Heart right ventricle (tissue), 16 donors: ENCODE results near the gene FCER2. TPM values are rescaled to one million over a fixed set of nuclear protein-coding genes. Genes with fewer than 3 reads are reported as not detected.

Experiments used
- ATAC-seq, 8 donors: fragments of 200-7000 bp; cut with Tn5 transposase; one replicate each; pipeline ENCODE4 v1.9.1; 2020; ENCODE audit warnings: mild to moderate bottlenecking in 8 of 8, moderate library complexity in 8 of 8, moderate number of reproducible peaks in 1 of 8
- DNase-seq, 2 donors: peaks; one replicate each; pipeline ENCODE4 v3.0.0-alpha.2; 2020
- H3K27ac ChIP-seq, 10 donors: fragments of 200-600 bp; sonication (generic) in 2 of 10; one replicate each; pipeline versions ENCODE4 v1.5.0 to v1.8.0; 2020 to 2022; ENCODE audit warnings: mild to moderate bottlenecking in 3 of 10
- H3K27me3 ChIP-seq, 7 donors: fragments of 200-600 bp; one replicate each; pipeline ENCODE4 v1.8.0; 2021 to 2022; ENCODE audit warnings: mild to moderate bottlenecking in 2 of 7
- H3K36me3 ChIP-seq, 9 donors: fragments of 200-600 bp; sonication (generic) in 1 of 9; one replicate each; pipeline versions ENCODE4 v1.5.0 to v1.8.0; 2020 to 2022; ENCODE audit warnings: mild to moderate bottlenecking in 2 of 9
- H3K4me1 ChIP-seq, 9 donors: fragments of 200-600 bp; sonication (generic) in 1 of 9; one replicate each; pipeline versions ENCODE4 v1.5.0 to v1.8.0; 2020 to 2022; ENCODE audit warnings: mild to moderate bottlenecking in 4 of 9
- H3K4me3 ChIP-seq, 10 donors: fragments of 200-600 bp; sonication (generic) in 2 of 10; one replicate each; pipeline versions ENCODE4 v1.5.0 to v1.8.0; 2020 to 2022; ENCODE audit warnings: mild to moderate bottlenecking in 7 of 10, moderate library complexity in 2 of 10
- H3K9me3 ChIP-seq, 11 donors: fragments of 200-600 bp in 10 of 11; sonication (generic) in 2 of 11; one replicate each; pipeline versions ENCODE4 v1.5.0 to v1.8.0; 2013 to 2022; ENCODE audit warnings: mild to moderate bottlenecking in 2 of 11, control low read depth in 1 of 11, moderate library complexity in 1 of 11
- WGBS, 2 donors: extraction: QIAGEN DNeasy Blood & Tissue Kit; methylation state at CpG; one replicate each; pipeline ENCODE4 v1.1.7; 2013; ENCODE audit warnings: inconsistent platforms in 1 of 2; 5-methylcytosine and 5-hydroxymethylcytosine counted together
- intact Hi-C, 10 donors: fragments of 100-400 bp; cut with DNase I; formaldehyde crosslinking; loops; one replicate each; pipeline versions ENCODE4 v1.11.1 to v1.14.2; 2022
- polyA plus RNA-seq, 2 donors: library from polyadenylated mRNA; stranded (reverse); fragments of 200-250 nt; gene quantifications; one replicate each; pipeline ENCODE4 v1.2.3, GENCODE V29; 2013
- total RNA-seq, 10 donors: library from RNA; stranded (reverse); fragmentation: NEBNext Ultra II Directional in 3 of 10; extraction: Animal tissue kit (Norgen Biotek cat#: 25700) in 3 of 10; gene quantifications; one replicate each; pipeline versions ENCODE4 v1.2.1 to v1.2.4, GENCODE V29; 2021 to 2023
- TF ChIP-seq, protein P1 (sequence below), 9 donors: fragments of 200-600 bp; sonication (generic) in 2 of 9; IDR thresholded peaks; one replicate each; pipeline versions ENCODE4 v1.5.0 to v1.8.0; 2021 to 2022; ENCODE audit warnings: antibody characterized with exemption in 9 of 9, mild to moderate bottlenecking in 5 of 9, moderate library complexity in 1 of 9
- donor health status: Arrhythmogenic right ventricular cardiomyopathy.
- donor health status: ischemic (EF 13 %, LVEDD 7.1; RV severe dilation, severe dysfunction).
- donor health status: healthy with polysubstance abuse.
- donor health status: DM: no; HTN: yes; CAD: no.
- donor health status: DM: no; HTN: no; CAD: no.
- donor health status: ischemic (EF 25% LVEDD 6.9; RV normal size, moderate dysfunction).
- donor health status: ischemic (EF 25% LVEDD 5.7; RV mildly dilated, moderate dysfunction).
- donor health status: healthy.
- donor health status: DM: yes; HTN: yes; CAD: no.
- donor health status: Ischemic cardiomyopathy.
- donor health status: ischemic (EF 35%, LVEDD 5.7; RV mildly dilated, moderate dysfunction).
- donor health status: nonischemic (EF 11% LVEDD 7.7; RV severe dilation, severe dysfunction).
- donor health status: DM: yes; HTN: yes; CAD: no.
- donor health status: PGD.
- donor health status: ischemic (EF 29% LVEDD 5.4; RV normal size, mild dysfunction).
- donor health status: nonischemic (EF 23%, LVEDD 6.1; RV moderate dilation, normal function).

Gene FCER2
- total and polyA plus RNA-seq, 12 donors, result 0.13 to 1.0 (median 0.44) TPM; not detected in 5

DNA sequence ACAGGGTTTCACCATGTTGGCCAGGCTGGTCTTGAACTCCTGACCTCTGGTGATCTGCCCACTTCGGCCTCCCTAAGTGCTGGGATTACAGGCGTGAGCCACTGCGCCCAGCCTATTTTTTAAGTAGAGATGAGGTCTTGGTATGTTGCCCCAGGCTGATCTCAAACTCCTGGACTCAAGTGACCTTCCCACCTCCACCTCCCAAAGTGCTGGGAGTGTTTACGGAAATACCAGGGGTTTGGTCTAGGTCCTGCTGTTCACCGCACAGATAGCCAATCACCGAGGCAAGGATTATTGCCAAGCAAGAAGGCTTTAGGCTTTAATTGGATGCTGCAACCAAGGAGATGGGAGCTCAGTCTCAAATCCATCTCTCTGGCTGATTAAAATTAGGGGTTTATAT is 18.4 kb upstream of the FCER2 start:
- DNase-seq (no peak), ATAC-seq (no peak)
- TF ChIP-seq, protein P1, sequence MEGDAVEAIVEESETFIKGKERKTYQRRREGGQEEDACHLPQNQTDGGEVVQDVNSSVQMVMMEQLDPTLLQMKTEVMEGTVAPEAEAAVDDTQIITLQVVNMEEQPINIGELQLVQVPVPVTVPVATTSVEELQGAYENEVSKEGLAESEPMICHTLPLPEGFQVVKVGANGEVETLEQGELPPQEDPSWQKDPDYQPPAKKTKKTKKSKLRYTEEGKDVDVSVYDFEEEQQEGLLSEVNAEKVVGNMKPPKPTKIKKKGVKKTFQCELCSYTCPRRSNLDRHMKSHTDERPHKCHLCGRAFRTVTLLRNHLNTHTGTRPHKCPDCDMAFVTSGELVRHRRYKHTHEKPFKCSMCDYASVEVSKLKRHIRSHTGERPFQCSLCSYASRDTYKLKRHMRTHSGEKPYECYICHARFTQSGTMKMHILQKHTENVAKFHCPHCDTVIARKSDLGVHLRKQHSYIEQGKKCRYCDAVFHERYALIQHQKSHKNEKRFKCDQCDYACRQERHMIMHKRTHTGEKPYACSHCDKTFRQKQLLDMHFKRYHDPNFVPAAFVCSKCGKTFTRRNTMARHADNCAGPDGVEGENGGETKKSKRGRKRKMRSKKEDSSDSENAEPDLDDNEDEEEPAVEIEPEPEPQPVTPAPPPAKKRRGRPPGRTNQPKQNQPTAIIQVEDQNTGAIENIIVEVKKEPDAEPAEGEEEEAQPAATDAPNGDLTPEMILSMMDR (IDR thresholded peaks at IDR 0.05), result no peak
- peaks cover 0 to 2% (median 0%) of the 10 kb centered on the region in 9 donors for H3K4me1 ChIP-seq
- intact Hi-C loops, result no loop called here
- H3K27ac ChIP-seq, result no peak overlapping the region
- no peaks in the 10 kb centered on the region for H3K36me3 ChIP-seq
- H3K4me3 ChIP-seq, result no peak overlapping the region
- H3K9me3 ChIP-seq, result peaks cover 0 to 12% (median 0%) of the 10 kb centered on the region in 11 donors
- 80 to 82% methylated on average over 6 of the region's 6 CpGs for WGBS, 2 donors
- peaks cover 0 to 38% (median 15%) of the 10 kb centered on the region in 7 donors for H3K27me3 ChIP-seq

DNA sequence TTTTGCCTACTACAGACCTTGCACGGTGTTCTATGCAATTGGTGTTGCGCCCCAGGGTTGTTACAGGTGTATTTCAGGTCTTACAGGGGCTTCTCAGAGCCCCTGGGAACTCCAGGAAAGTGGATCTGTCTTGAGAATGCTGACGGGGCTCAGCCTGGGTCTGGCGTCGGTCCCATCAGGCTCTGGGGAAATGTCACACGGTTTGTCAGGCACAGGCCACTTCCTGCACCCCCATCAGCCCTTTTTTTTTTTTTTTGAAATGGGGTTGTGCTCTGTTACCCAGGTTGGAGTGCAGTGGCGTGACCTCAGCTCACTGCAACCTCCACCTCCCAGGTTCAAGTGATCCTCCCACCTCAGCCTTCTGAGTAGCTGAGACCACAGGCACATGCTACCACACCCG is 16.7 kb upstream of the FCER2 start:
- 51% methylated on average over 8 of the region's 8 CpGs for WGBS, 2 donors
- TF ChIP-seq, protein P1 (IDR thresholded peaks at IDR 0.05), result no peak
- intact Hi-C loops, result no loop called here

DNA sequence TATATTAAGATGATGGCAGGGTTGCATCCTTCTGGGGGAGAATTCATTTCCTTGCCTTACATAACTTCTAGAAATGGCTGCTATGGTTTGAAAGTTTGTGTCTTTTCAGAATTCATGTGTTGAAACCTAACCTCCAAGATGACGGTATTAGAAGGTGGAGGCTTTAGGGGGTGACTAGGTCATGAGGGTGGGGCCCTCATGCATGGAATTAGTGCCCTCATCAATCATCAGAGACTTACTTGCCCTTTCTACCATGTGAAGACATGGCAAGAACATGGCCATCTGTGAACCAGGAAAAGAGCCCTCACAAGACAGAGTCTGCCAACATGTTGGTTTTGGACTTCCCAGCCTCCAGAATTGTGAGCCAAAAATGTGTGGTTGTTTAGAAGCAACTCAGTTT is 14.8 kb upstream of the FCER2 start:
- intact Hi-C loops, result no loop called here
- TF ChIP-seq, protein P1 (IDR thresholded peaks at IDR 0.05), result no peak
- ATAC-seq, result no peak
- DNase-seq, result no peak
- WGBS, 2 donors, result 75 to 77% methylated on average over 1 of the region's 1 CpG
- Histone ChIP-seq H3K9me3 (peaks cover 0 to 12% (median 0%) of the 10 kb centered on the region in 11 donors), H3K4me1 (peaks cover 0 to 7% (median 0%) of the 10 kb centered on the region in 9 donors), H3K27me3 (peaks cover 0 to 24% (median 11%) of the 10 kb centered on the region in 7 donors), H3K4me3 (no peak overlapping the region), H3K36me3 (no peaks in the 10 kb centered on the region), H3K27ac (no peak overlapping the region)

More for the DNA sequence above, 16.7 kb upstream of the FCER2 start:
- Histone ChIP-seq H3K27me3 (peaks cover 0 to 31% (median 11%) of the 10 kb centered on the region in 7 donors), H3K36me3 (no peaks in the 10 kb centered on the region), H3K9me3 (peaks cover 0 to 12% (median 0%) of the 10 kb centered on the region in 11 donors), H3K4me3 (no peak overlapping the region), H3K4me1 (peaks cover 0 to 7% (median 0%) of the 10 kb centered on the region in 9 donors), H3K27ac (no peak overlapping the region)
- ATAC-seq (no peak), DNase-seq (no peak)

DNA sequence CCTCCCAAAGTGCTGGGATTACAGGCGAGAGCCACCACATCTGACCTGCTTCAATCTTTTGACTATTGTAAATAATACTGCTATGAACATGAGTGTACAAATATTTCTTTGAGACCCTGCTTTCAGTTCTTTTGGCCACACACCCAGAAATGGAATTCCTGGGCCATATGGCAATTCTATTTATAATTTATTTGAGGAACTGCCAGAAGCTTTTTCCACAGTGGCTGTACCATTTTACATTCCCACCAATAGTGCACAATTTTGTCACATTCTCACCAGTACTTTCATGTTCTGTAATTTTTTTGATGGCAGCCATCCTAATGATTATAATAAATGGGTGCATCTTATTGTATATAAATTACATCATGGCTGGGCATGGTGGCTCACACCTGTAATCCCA is 13.7 kb upstream of the FCER2 start:
- intact Hi-C loops, result no loop called here
- no peaks in the 10 kb centered on the region for H3K36me3 ChIP-seq
- ATAC-seq (no peak), DNase-seq (no peak)
- no peak overlapping the region for H3K4me3 ChIP-seq
- peaks cover 0 to 12% (median 0%) of the 10 kb centered on the region in 11 donors for H3K9me3 ChIP-seq
- H3K27ac ChIP-seq, result no peak overlapping the region
- H3K27me3 ChIP-seq, result peaks cover 0 to 24% (median 11%) of the 10 kb centered on the region in 7 donors
- TF ChIP-seq, protein P1 (IDR thresholded peaks at IDR 0.05), result no peak
- 79 to 84% methylated on average over 1 of the region's 1 CpG for WGBS, 2 donors
- peaks cover 0 to 7% (median 0%) of the 10 kb centered on the region in 9 donors for H3K4me1 ChIP-seq
